Adrenal gland (tissue), 12 donors: ENCODE results near the gene F2RL1. TPM values are rescaled to one million over a fixed set of nuclear protein-coding genes. Genes with fewer than 3 reads are reported as not detected.
"Not testable (repeated sequence)": the region's sequence is repeated elsewhere in the genome, so short reads cannot be mapped to it uniquely, and the experiment has no call there.

Experiments
- DNase-seq, 7 donors: peaks; one replicate each; pipeline ENCODE4 v3.0.0-alpha.2; 2019 to 2020
- H3K27ac ChIP-seq, 5 donors: fragments of 200-600 bp; sonication (generic) in 4 of 5; 1 replicate in 3 of 5; 2 replicates in 2 of 5; pipeline versions ENCODE4 v1.5.1 to v1.8.0; 2016 to 2020; ENCODE audit warnings: mild to moderate bottlenecking in 1 of 5
- H3K27me3 ChIP-seq: fragments of 200-600 bp; 2 replicates; pipeline ENCODE4 v1.8.0; 2021
- H3K36me3 ChIP-seq, 2 donors: fragments of 200-600 bp; replicated peaks in 1 of 2; 1 replicate in 1 of 2; 2 replicates in 1 of 2; pipeline versions ENCODE4 v1.5.1 to v1.8.0; 2018 to 2022
- H3K4me1 ChIP-seq, 2 donors: fragments of 200-600 bp; replicated peaks in 1 of 2; 1 replicate in 1 of 2; 2 replicates in 1 of 2; pipeline versions ENCODE4 v1.5.1 to v1.8.0; 2018 to 2021
- H3K4me3 ChIP-seq, 4 donors: fragments of 200-600 bp; sonication (generic) in 3 of 4; one replicate each; pipeline ENCODE4 v1.5.1; 2016 to 2018
- H3K9me3 ChIP-seq, 3 donors: fragments of 200-600 bp; sonication (generic) in 1 of 3; replicated peaks in 1 of 3; 1 replicate in 2 of 3; 2 replicates in 1 of 3; pipeline versions ENCODE4 v1.5.1 to v1.8.0; 2016 to 2021
- CTCF ChIP-seq, 6 experiments: fragments of 450-650 bp in 4 of 6; fragments of 200-600 bp in 2 of 6; sonication (generic) in 1 of 6; IDR thresholded peaks; 1 replicate in 5 of 6; 2 replicates in 1 of 6; pipeline versions ENCODE4 v1.5.1 to v1.8.0; 2016 to 2021; ENCODE audit warnings: antibody characterized with exemption in 6 of 6, mild to moderate bottlenecking in 2 of 6, moderate library complexity in 1 of 6
- POLR2A ChIP-seq, 2 donors: fragments of 450-650 bp; IDR thresholded peaks; one replicate each; pipeline ENCODE4 v1.6.1; 2017; ENCODE audit warnings: antibody characterized with exemption in 2 of 2, mild to moderate bottlenecking in 2 of 2, moderate library complexity in 1 of 2
- WGBS, 4 donors: extraction: QIAGEN DNeasy Blood & Tissue Kit in 2 of 4; methylation state at CpG; one replicate each; pipeline versions ENCODE4 v1.1.5 to v1.1.7; 2013 to 2017; 5-methylcytosine and 5-hydroxymethylcytosine counted together
- intact Hi-C, 2 donors: fragments of 100-400 bp; cut with DNase I; formaldehyde crosslinking; loops; one replicate each; pipeline versions ENCODE4 v1.14.1 to v1.15.0; 2022 to 2023
- polyA plus RNA-seq, 3 donors: library from polyadenylated mRNA; stranded (reverse); fragments of 200-250 nt in 2 of 3; fragments of 350-450 nt in 1 of 3; fragmentation: Illumina TruSeq in 1 of 3; extraction: RNeasy Lipid Tissue Mini Kit (QIAGEN cat#74804) in 1 of 3; gene quantifications; one replicate each; pipeline ENCODE4 v1.2.3, GENCODE V29; 2013 to 2014
- total RNA-seq, 9 donors: library from RNA; depleted of rRNA in 4 of 9; stranded (reverse); fragments of >200 nt in 4 of 9; fragments of 120-200 nt in 1 of 9; fragmentation: NEBNext Ultra II Directional in 1 of 9; extraction: Animal tissue kit (Norgen Biotek cat#: 25700) in 1 of 9; gene quantifications; one replicate each; pipeline versions ENCODE4 v1.1.0 to v1.2.4, GENCODE V29; 2013 to 2023
- donor health status: healthy with polysubstance abuse.
- donor health status: Bipolar disorder and iron deficiency.
- donor health status: DM: yes; HTN: yes; CAD: no.
- donor health status: DM: no; HTN: no; CAD: no.
- donor health status: DM: no; HTN: no; CAD: no.
- donor health status: DM: yes; HTN: yes; CAD: no.

Gene F2RL1
- total and polyA plus RNA-seq, 12 donors: 0.35 to 4.0 (median 1.2) TPM

GRCh38 chr5:76788362-76788761 lies 30.5 kb upstream of the F2RL1 start:
- H3K36me3 ChIP-seq: no peaks in the 10 kb centered on the region
- peak overlapping the region in 1 of 5 donors; percentile 31 for H3K27ac ChIP-seq
- intact Hi-C loops: no loop called here
- no peak for TF ChIP-seq CTCF (IDR thresholded peaks at IDR 0.05)
- no peak for TF ChIP-seq POLR2A (IDR thresholded peaks at IDR 0.05)
- H3K4me1 ChIP-seq: peaks cover 0 to 22% of the 10 kb centered on the region in 2 donors
- no peaks in the 10 kb centered on the region for H3K27me3 ChIP-seq
- DNase-seq: no peak
- H3K9me3 ChIP-seq: no peaks in the 10 kb centered on the region
- H3K4me3 ChIP-seq: no peak overlapping the region
- WGBS, 4 donors: 59 to 86% (median 83%) methylated on average over 6 of the region's 6 CpGs

GRCh38 chr5:76789275-76789674 lies 29.6 kb upstream of the F2RL1 start:
- Histone ChIP-seq H3K27ac (peak overlapping the region in 2 of 5 donors; percentile 84 to 93), H3K4me1 (peaks cover 0 to 22% of the 10 kb centered on the region in 2 donors)
- DNase-seq, H3K27me3 ChIP-seq, intact Hi-C loops, H3K36me3 ChIP-seq, H3K4me3 ChIP-seq, H3K9me3 ChIP-seq: not testable (repeated sequence)
- 93 to 98% (median 95%) methylated on average over 10 of the region's 10 CpGs for WGBS, 4 donors

GRCh38 chr5:76789991-76790581 lies 28.7 kb upstream of the F2RL1 start:
- Histone ChIP-seq H3K27ac (peak overlapping the region in 4 of 5 donors; percentile 74 to 93 (median 82)), H3K4me1 (peaks cover 0 to 22% of the 10 kb centered on the region in 2 donors), H3K36me3 (no peaks in the 10 kb centered on the region), H3K27me3 (no peaks in the 10 kb centered on the region), H3K4me3 (no peak overlapping the region), H3K9me3 (no peaks in the 10 kb centered on the region)
- WGBS, 4 donors: 40 to 70% (median 60%) methylated on average over 7 to 8 of the region's 8 CpGs
- intact Hi-C loops: no loop called here
- TF ChIP-seq CTCF (IDR thresholded peaks at IDR 0.05) (no peak), POLR2A (IDR thresholded peaks at IDR 0.05) (no peak)
- DNase-seq: peak in 1 of 7 donors; percentile 27

GRCh38 chr5:76790632-76791290 lies 28.1 kb upstream of the F2RL1 start:
- Histone ChIP-seq H3K27me3 (no peaks in the 10 kb centered on the region), H3K4me1 (peaks cover 0 to 22% of the 10 kb centered on the region in 2 donors), H3K36me3 (no peaks in the 10 kb centered on the region), H3K27ac (peak overlapping the region; percentile 10 to 93 (median 80)), H3K9me3 (no peaks in the 10 kb centered on the region), H3K4me3 (no peak overlapping the region)
- whole genome bisulfite sequencing, 4 donors: 13 to 20% (median 18%) methylated on average over 3 of the region's 3 CpGs
- DNase-seq: peak; percentile 32 to 64 (median 48)
- intact Hi-C loops: no loop called here
- TF ChIP-seq CTCF (IDR thresholded peaks at IDR 0.05) (no peak), POLR2A (IDR thresholded peaks at IDR 0.05) (peak in 1 of 2 donors; percentile 58)
